Measurements from ENCODE around the gene BCL7B. TPM values are rescaled to one million over a fixed set of nuclear protein-coding genes. Genes with fewer than 3 reads are reported as not detected.

BCL7B gene
- total and polyA plus RNA-seq, 2 donors (not counting 3 experiments of a cell fraction or from before 2014, with no cell fraction given) = 61.2 to 68.3 TPM

GRCh38 chr7:73602721-73603651 lies 45.5 kb upstream of the BCL7B start:
- BruUV-seq (replicated peaks) = no TSS peak
- intact Hi-C loops (cut with micrococcal nuclease) = no loop called here
- Histone ChIP-seq H3K4me2 (ENCODE audit: insufficient read depth, low read length) (no peak overlapping the region), H2AFZ (ENCODE audit: low read depth, low read length) (no peak overlapping the region), H3K4me3 (replicated peaks in 1 of 3; ENCODE audit: insufficient read depth in 1 of 3, low read depth in 1 of 3, low read length in 3 of 3) (no peak overlapping the region), H3K27me3 (ENCODE audit: control insufficient read depth in 2 of 2, insufficient read depth in 2 of 2, low read length in 2 of 2) (peaks cover 0 to 2% of the 10 kb centered on the region in 2 experiments), H3K9me1 (replicated peaks; ENCODE audit: control insufficient read depth, extremely low read depth, insufficient read depth, low read length) (no peaks in the 10 kb centered on the region), H3K79me2 (ENCODE audit: control insufficient read depth, insufficient read depth, low read length) (no peaks in the 10 kb centered on the region), H3K36me3 (ENCODE audit: control insufficient read depth in 2 of 2, extremely low read depth in 1 of 2, insufficient read depth in 2 of 2, low read length in 2 of 2) (no peaks in the 10 kb centered on the region), H3K9me3 (replicated peaks; ENCODE audit: control insufficient read depth, insufficient read depth, low read length) (no peaks in the 10 kb centered on the region), H3K27ac (ENCODE audit: insufficient read depth, low read depth, low read length) (no peak overlapping the region), H4K20me1 (replicated peaks; ENCODE audit: control insufficient read depth, extremely low read depth, insufficient read depth, low read length) (no peaks in the 10 kb centered on the region), H3K9ac (replicated peaks; ENCODE audit: extremely low read depth, insufficient read depth, low read length) (no peak overlapping the region), H3K4me1 (ENCODE audit: control insufficient read depth, extremely low read depth, insufficient read depth, low read length) (no peaks in the 10 kb centered on the region)
- POLR2A ChIA-PET = no interaction called here
- TF ChIP-seq, protein P1, sequence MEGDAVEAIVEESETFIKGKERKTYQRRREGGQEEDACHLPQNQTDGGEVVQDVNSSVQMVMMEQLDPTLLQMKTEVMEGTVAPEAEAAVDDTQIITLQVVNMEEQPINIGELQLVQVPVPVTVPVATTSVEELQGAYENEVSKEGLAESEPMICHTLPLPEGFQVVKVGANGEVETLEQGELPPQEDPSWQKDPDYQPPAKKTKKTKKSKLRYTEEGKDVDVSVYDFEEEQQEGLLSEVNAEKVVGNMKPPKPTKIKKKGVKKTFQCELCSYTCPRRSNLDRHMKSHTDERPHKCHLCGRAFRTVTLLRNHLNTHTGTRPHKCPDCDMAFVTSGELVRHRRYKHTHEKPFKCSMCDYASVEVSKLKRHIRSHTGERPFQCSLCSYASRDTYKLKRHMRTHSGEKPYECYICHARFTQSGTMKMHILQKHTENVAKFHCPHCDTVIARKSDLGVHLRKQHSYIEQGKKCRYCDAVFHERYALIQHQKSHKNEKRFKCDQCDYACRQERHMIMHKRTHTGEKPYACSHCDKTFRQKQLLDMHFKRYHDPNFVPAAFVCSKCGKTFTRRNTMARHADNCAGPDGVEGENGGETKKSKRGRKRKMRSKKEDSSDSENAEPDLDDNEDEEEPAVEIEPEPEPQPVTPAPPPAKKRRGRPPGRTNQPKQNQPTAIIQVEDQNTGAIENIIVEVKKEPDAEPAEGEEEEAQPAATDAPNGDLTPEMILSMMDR (IDR thresholded peaks at IDR 0.05; ENCODE audit: extremely low read depth in 1 of 2, insufficient read depth in 1 of 2, low read depth in 1 of 2, low read length in 2 of 2) = no peak
- no peak for TF ChIP-seq POLR2AphosphoS5 (IDR thresholded peaks at IDR 0.05; ENCODE audit: insufficient read depth, low read depth, low read length)
- no peak for TF ChIP-seq FOS (IDR thresholded peaks at IDR 0.05; ENCODE audit: borderline replicate concordance, insufficient read depth, low read length)
- no peak for TF ChIP-seq GATA2 (IDR thresholded peaks at IDR 0.05; ENCODE audit: insufficient read depth, insufficient read length, low read depth, low read length)
- no peak for TF ChIP-seq MYC (IDR thresholded peaks at IDR 0.05; ENCODE audit: low read depth, low read length)
- TF ChIP-seq JUN (IDR thresholded peaks at IDR 0.05; ENCODE audit: borderline replicate concordance, insufficient read depth, insufficient read length, low read depth) = no peak
- FAIRE-seq (no peak), DNase-seq (ENCODE audit: low read depth, low spot score) (no peak)
- dilution Hi-C loops (cut with MboI; ENCODE audit: extremely low pct_ligation_motif_present, low sequenced_read_pairs) = no loop called here
- CTCF ChIA-PET = interaction anchor here (5.3 to 15.1 kb wide), 2 partner anchors 66 to 120 kb away, joined by 57 to 270 read pairs; partner anchors contain the start of genes STX1A and VPS37D

Measured in endothelial cell of umbilical vein (primary cell).